C4-2B (cell line): ENCODE measurements around the gene TREX2.

Source experiments
- ZFX ChIP-seq: fragments of 450-650 bp; IDR thresholded peaks from 2 replicates; pipeline ENCODE4 v1.6.1; 2017
- TF ChIP-seq, protein P1 (sequence below): fragments of 450-650 bp; conservative IDR thresholded peaks from 2 replicates; pipeline ENCODE4 v1.5.1; 2017; ENCODE audit warnings: mild to moderate bottlenecking

DNA sequence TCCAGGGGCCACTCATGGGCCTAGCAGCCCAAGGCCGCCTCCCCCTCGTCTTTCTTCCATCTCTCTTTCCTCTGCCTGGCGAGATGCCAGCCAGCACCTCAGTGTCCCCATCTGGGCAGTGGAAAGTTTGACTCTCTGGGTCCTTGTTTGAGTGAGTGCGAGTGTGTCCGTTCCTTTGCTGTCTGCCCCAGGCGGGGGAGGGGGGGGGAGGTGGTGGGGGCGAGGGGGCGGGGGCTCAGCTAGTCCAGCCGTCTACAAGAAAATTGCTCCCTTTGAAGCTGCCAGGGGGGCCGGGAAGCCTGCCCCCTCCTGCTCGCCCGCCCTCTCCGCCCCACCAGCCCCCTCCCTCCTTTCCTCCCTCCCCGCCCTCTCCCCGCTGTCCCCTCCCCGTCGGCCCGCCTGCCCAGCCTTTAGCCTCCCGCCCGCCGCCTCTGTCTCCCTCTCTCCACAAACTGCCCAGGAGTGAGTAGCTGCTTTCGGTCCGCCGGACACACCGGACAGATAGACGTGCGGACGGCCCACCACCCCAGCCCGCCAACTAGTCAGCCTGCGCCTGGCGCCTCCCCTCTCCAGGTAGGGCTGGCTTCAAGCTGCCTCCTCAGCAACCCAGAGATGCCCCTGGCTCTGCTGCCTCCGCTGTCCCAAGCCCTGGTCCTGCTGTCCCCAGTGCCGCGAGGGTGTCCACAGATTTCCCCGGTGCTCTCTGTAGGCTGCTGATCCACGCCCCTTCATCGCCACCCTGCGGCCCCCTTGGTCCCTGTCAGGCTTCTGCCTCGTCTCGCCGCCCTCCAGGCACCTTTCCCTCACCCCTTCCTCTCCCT is 48.9 kb upstream of the TREX2 start, which contains the start of gene BGN:
- TF ChIP-seq, protein P1, sequence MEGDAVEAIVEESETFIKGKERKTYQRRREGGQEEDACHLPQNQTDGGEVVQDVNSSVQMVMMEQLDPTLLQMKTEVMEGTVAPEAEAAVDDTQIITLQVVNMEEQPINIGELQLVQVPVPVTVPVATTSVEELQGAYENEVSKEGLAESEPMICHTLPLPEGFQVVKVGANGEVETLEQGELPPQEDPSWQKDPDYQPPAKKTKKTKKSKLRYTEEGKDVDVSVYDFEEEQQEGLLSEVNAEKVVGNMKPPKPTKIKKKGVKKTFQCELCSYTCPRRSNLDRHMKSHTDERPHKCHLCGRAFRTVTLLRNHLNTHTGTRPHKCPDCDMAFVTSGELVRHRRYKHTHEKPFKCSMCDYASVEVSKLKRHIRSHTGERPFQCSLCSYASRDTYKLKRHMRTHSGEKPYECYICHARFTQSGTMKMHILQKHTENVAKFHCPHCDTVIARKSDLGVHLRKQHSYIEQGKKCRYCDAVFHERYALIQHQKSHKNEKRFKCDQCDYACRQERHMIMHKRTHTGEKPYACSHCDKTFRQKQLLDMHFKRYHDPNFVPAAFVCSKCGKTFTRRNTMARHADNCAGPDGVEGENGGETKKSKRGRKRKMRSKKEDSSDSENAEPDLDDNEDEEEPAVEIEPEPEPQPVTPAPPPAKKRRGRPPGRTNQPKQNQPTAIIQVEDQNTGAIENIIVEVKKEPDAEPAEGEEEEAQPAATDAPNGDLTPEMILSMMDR, result no peak
- TF ChIP-seq ZFX, result no peak
